Measurements from ENCODE around the gene GAST. TPM values are rescaled to one million over a fixed set of nuclear protein-coding genes. Genes with fewer than 3 reads are reported as not detected.
A peak's percentile ranks its signal among the peaks of the same experiment; 100 is the strongest.
"Not testable (repeated sequence)": the region's sequence is repeated elsewhere in the genome, so short reads cannot be mapped to it uniquely, and the experiment has no call there.

Gene GAST
- total and polyA plus RNA-seq, 9 of the 15 experiments (the other 6 are each of a cell fraction or from before 2014, with no cell fraction given) = not detected

- H3K27ac ChIP-seq (ENCODE audit: extremely low read depth, low read depth, low read length); intact Hi-C loops (cut with micrococcal nuclease); H2AFZ ChIP-seq (ENCODE audit: low read depth, low read length); in situ Hi-C loops (cut with MboI); H3K27me3 ChIP-seq (ENCODE audit: control insufficient read depth in 2 of 2, insufficient read depth in 2 of 2, low read length in 2 of 2); H3K9me3 ChIP-seq (replicated peaks; ENCODE audit: control insufficient read depth, insufficient read depth, low read depth, low read length); H3K4me2 ChIP-seq (ENCODE audit: insufficient read depth, low read length); H3K36me3 ChIP-seq (ENCODE audit: control insufficient read depth, insufficient read depth, low read length); H3K9ac ChIP-seq (ENCODE audit: insufficient read depth in 1 of 2, low read depth in 2 of 2, low read length in 2 of 2); DNase-seq (ENCODE audit: extremely low read depth in 1 of 4, low spot score in 3 of 4); H3K9me1 ChIP-seq (ENCODE audit: control insufficient read depth, insufficient read depth, low read length); H3K4me3 ChIP-seq; H3K79me2 ChIP-seq (ENCODE audit: control insufficient read depth, insufficient read depth, low read length); CTCF ChIA-PET (ENCODE audit: low intra/inter-chr PET ratio); BruUV-seq (replicated peaks); H4K20me1 ChIP-seq (replicated peaks; ENCODE audit: control insufficient read depth, insufficient read depth, low read length); FAIRE-seq; ATAC-seq: not testable (repeated sequence)
- POLR2A ChIA-PET = interaction anchor here (12.4 kb wide), 1 partner anchor 10 kb away, joined by 174 read pairs; the partner anchor contains the start of gene EIF1
- WGBS (ENCODE audit: insufficient coverage, low coverage, missing lambda C conversion rate) = 29% methylated on average over 3 of the region's 3 CpGs
- H3K4me1 ChIP-seq (replicated peaks in 1 of 2; ENCODE audit: control insufficient read depth in 2 of 2, insufficient read depth in 2 of 2, low read length in 2 of 2) = peaks cover 6 to 10% of the 10 kb centered on the region in 2 experiments; a peak in 3 of 5 replicates
- TF ChIP-seq ZNF121 (CRISPR knock-in tag; conservative IDR thresholded peaks at IDR 0.05) (peak; percentile 89), KDM1A (IDR thresholded peaks at IDR 0.05) (0 out of 4 replicates have a peak, but pooled peaks of 1 of the 2 experiments have one; percentile 12)
Observed at GRCh38 chr17:41700843-41701242, 11.3 kb upstream of the GAST start.

GRCh38 chr17:41702712-41703111 lies 9.4 kb upstream of the GAST start:
- no peaks in the 10 kb centered on the region for H3K9me3 ChIP-seq (replicated peaks; ENCODE audit: control insufficient read depth, insufficient read depth, low read depth, low read length)
- intact Hi-C loops (cut with micrococcal nuclease) = no loop called here
- no peak overlapping the region for H3K4me3 ChIP-seq
- no TSS peak for BruUV-seq (replicated peaks)
- no peak overlapping the region for H3K27ac ChIP-seq (ENCODE audit: extremely low read depth, low read depth, low read length)
- POLR2A ChIA-PET = interaction anchor here (12.4 kb wide), 1 partner anchor 12 kb away, joined by 174 read pairs; the partner anchor contains the start of gene EIF1
- FAIRE-seq (no peak), ATAC-seq (no peak), DNase-seq (ENCODE audit: extremely low read depth in 1 of 4, low spot score in 3 of 4) (no peak)
- H3K9me1 ChIP-seq (ENCODE audit: control insufficient read depth, insufficient read depth, low read length) = no peaks in the 10 kb centered on the region
- CTCF ChIA-PET (ENCODE audit: low intra/inter-chr PET ratio) = interaction anchor here (0.6 kb wide), 1 partner anchor 173 kb away, joined by 3 read pairs; no protein-coding TSS in a partner anchor
- no peaks in the 10 kb centered on the region for H3K79me2 ChIP-seq (ENCODE audit: control insufficient read depth, insufficient read depth, low read length)
- no peaks in the 10 kb centered on the region; a peak in 1 of 5 replicates for H3K4me1 ChIP-seq (replicated peaks in 1 of 2; ENCODE audit: control insufficient read depth in 2 of 2, insufficient read depth in 2 of 2, low read length in 2 of 2)
- no peak overlapping the region for H2AFZ ChIP-seq (ENCODE audit: low read depth, low read length)
- TF ChIP-seq CEBPB (tag; IDR thresholded peaks at IDR 0.05) = peak; percentile 49
- TF ChIP-seq PRDM10 (IDR thresholded peaks at IDR 0.05; ENCODE audit: partially characterized antibody) = peak; percentile 72
- TF ChIP-seq MTA3 (IDR thresholded peaks at IDR 0.05; ENCODE audit: borderline replicate concordance) = no peak
- no peak for TF ChIP-seq ETV5 (CRISPR knock-in tag; IDR thresholded peaks at IDR 0.05; ENCODE audit: low read depth)
- in situ Hi-C loops (cut with MboI) = no loop called here
- no peaks in the 10 kb centered on the region for H3K27me3 ChIP-seq (ENCODE audit: control insufficient read depth in 2 of 2, insufficient read depth in 2 of 2, low read length in 2 of 2)
- no peaks in the 10 kb centered on the region for H3K36me3 ChIP-seq (ENCODE audit: control insufficient read depth, insufficient read depth, low read length)
- 37% methylated on average over 8 of the region's 8 CpGs for WGBS (ENCODE audit: insufficient coverage, low coverage, missing lambda C conversion rate)
- no peak overlapping the region for H3K9ac ChIP-seq (ENCODE audit: insufficient read depth in 1 of 2, low read depth in 2 of 2, low read length in 2 of 2)
- no peaks in the 10 kb centered on the region for H4K20me1 ChIP-seq (replicated peaks; ENCODE audit: control insufficient read depth, insufficient read depth, low read length)
- no peak overlapping the region for H3K4me2 ChIP-seq (ENCODE audit: insufficient read depth, low read length)
